Lower leg skin (tissue), 3 donors: Measurements from ENCODE around the gene LDB2.
"Not testable (repeated sequence)": the region's sequence is repeated elsewhere in the genome, so short reads cannot be mapped to it uniquely, and the experiment has no call there.

Source experiments
- CTCF ChIP-seq, 3 donors: fragments of 450-650 bp; IDR thresholded peaks; one replicate each; pipeline ENCODE4 v1.5.1; 2016; ENCODE audit warnings: antibody characterized with exemption in 3 of 3, mild to moderate bottlenecking in 3 of 3, moderate library complexity in 2 of 3
- POLR2A ChIP-seq, 2 donors: fragments of 450-650 bp; IDR thresholded peaks; one replicate each; pipeline ENCODE4 v1.6.1; 2016 to 2017; ENCODE audit warnings: antibody characterized with exemption in 2 of 2, mild to moderate bottlenecking in 1 of 2, moderate library complexity in 1 of 2

GRCh38 chr4:16918716-16919115 is 20.3 kb upstream of the LDB2 start:
- TF ChIP-seq CTCF, POLR2A (IDR thresholded peaks at IDR 0.05): not testable (repeated sequence)
